IPS DF 6.9 (cell line): ENCODE results near the gene DNAAF8.

Source experiments
- DNase-seq: peaks from one replicate; pipeline ENCODE4 v3.0.0-alpha.2; 2013; ENCODE audit warnings: low read depth, low spot score
- H3K27ac ChIP-seq: one replicate; pipeline ENCODE4 v1.5.1; 2013; ENCODE audit warnings: low read length, control low read depth
- H3K27me3 ChIP-seq: 2 replicates; pipeline ENCODE4 v1.6.1; 2013; ENCODE audit warnings: mild to moderate bottlenecking, low read length; ENCODE audit not compliant: control insufficient read depth, insufficient read depth
- H3K36me3 ChIP-seq: 2 replicates; pipeline ENCODE4 v1.6.1; 2013; ENCODE audit warnings: low read length; ENCODE audit not compliant: control insufficient read depth, insufficient read depth
- H3K4me1 ChIP-seq: 2 replicates; pipeline ENCODE4 v1.6.1; 2013; ENCODE audit warnings: low read length; ENCODE audit not compliant: control insufficient read depth, insufficient read depth
- H3K4me3 ChIP-seq: 2 replicates; pipeline ENCODE4 v1.5.1; 2013; ENCODE audit warnings: mild to moderate bottlenecking, low read length
- H3K9me3 ChIP-seq: 2 replicates; pipeline ENCODE4 v1.6.1; 2013; ENCODE audit warnings: low read length, inconsistent platforms; ENCODE audit not compliant: control insufficient read depth, insufficient read depth
- WGBS: extraction: QIAGEN DNeasy Blood & Tissue Kit; methylation state at CpG from one replicate; pipeline ENCODE4 v1.1.7; 2013; ENCODE audit warnings: mixed read lengths, missing lambda C conversion rate; ENCODE audit not compliant: insufficient read length, insufficient coverage; 5-methylcytosine and 5-hydroxymethylcytosine counted together

DNAAF8 gene

DNA sequence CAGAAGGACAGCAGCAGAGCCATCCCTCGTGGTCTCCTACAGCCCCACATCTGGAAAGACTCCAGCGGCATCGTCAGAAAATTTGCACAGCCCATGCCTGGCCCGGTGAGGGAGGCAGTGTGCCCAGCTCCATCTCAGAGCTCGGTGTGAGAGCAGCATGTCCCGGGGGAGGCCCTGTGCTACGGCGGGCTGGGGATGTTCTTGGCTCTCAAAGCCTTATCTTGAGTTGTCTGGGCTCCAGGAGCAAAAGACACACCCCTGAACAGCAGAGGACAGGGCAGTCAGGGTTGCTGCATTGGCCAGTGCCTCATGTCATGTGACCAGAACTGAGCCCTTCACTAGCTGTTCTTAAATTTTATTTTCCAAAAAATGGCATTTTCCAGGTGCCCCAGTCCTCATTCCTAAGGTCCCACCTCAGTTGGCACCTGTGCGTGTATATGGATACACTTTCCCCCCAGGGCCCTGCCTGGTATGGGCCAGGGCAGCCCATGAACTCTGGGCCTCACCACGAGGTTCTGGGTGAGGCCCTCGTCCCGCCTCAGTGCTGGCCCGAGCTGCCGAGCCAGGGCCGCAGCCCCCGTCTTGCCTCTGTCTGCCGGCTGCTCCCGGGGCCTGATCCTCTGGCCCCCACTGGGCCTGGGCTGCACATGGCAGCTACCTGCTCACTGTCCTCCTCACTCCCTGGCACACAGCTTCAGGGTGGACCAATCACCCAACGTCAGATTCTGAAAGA, 38.0 kb upstream of the DNAAF8 start:
- no peaks in the 10 kb centered on the region; the same call in 1 of the 2 replicates for H3K4me1 ChIP-seq
- peaks cover 30% of the 10 kb centered on the region for H3K36me3 ChIP-seq
- no peak overlapping the region for H3K27ac ChIP-seq
- DNase-seq: no peak
- H3K27me3 ChIP-seq: no peaks in the 10 kb centered on the region
- H3K9me3 ChIP-seq: no peaks in the 10 kb centered on the region
- no CpG with 5 or more reads among the region's 19 CpGs for WGBS
- H3K4me3 ChIP-seq: no peak overlapping the region

DNA sequence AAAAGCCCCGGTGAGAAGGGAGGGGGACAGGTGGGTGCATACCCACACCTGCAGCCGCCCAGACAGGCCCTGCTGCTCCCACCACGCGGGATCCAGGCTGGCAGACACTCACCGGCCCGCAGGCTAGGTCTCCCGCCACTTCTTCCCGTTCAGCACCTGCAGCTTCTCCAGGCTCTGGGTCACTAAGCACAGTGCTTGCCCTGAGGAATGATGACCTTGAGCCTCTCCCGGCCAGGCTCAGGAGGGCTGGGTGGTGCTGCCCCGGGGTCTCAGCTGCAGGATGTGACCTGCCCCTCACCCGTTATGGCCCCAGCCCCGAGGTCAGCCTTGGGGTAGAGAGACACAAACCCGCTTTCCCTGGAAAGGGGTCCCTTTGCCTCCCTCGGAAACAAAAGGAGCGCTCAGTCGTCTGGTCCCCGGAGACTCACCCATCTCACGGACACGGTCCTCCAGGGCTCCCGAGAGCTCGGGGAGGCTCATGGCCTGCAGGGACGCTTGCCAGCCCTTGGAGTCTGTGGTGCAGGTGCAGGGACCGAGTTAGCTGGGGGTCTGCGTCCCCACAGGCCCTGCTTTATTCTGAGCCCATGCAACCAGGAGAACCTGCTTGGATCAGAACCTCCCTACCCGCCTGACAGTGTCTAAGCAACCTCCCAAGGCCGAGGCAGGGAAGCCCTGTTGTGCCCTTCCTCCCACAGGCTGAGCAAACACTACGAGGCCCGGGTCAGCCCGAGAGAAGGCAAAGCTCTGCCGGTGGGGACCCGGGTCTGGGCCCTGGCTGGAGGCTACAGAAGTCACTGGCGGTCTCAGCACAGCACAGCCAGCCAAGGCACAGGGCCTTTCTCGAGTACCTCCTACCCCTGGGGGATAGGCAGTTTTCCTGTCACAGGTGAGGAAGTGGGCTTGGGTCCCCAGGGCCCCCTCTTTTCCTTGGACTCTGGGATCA, 37.2 kb upstream of the DNAAF8 start:
- no peaks in the 10 kb centered on the region for H3K9me3 ChIP-seq
- H3K27me3 ChIP-seq: no peaks in the 10 kb centered on the region
- H3K36me3 ChIP-seq: peaks cover 34% of the 10 kb centered on the region
- no peak overlapping the region for H3K4me3 ChIP-seq
- no CpG with 5 or more reads among the region's 33 CpGs for WGBS
- H3K27ac ChIP-seq: no peak overlapping the region
- DNase-seq: no peak
- no peaks in the 10 kb centered on the region; the same call in 1 of the 2 replicates for H3K4me1 ChIP-seq

DNA sequence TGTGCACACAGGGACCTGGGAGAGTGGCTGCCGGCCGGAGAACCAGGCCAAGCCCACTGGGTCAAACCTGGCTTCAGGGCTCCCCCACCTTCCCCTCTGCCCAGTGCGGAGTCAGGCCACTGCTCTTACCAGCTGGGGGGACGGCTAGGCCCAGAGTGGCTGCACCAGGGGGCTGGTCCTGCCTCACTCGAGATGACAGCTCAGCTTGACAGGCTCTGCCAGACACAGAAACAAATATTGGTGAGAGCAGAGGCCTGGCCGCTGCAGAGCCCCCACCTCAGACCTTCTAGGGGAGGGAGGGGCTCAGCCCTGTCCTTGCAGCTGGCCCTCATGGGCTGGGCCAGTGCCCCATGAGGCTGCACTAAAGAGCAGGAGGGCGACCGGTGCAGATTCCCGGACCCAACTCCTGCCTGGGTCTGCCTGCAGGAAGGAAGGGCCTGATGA, 36.5 kb upstream of the DNAAF8 start:
- WGBS: no CpG with 5 or more reads among the region's 9 CpGs
- peaks cover 37% of the 10 kb centered on the region for H3K36me3 ChIP-seq
- no peaks in the 10 kb centered on the region; the same call in 1 of the 2 replicates for H3K4me1 ChIP-seq
- H3K27me3 ChIP-seq: no peaks in the 10 kb centered on the region
- no peak for DNase-seq
- no peak overlapping the region for H3K27ac ChIP-seq
- no peaks in the 10 kb centered on the region for H3K9me3 ChIP-seq
- no peak overlapping the region for H3K4me3 ChIP-seq

DNA sequence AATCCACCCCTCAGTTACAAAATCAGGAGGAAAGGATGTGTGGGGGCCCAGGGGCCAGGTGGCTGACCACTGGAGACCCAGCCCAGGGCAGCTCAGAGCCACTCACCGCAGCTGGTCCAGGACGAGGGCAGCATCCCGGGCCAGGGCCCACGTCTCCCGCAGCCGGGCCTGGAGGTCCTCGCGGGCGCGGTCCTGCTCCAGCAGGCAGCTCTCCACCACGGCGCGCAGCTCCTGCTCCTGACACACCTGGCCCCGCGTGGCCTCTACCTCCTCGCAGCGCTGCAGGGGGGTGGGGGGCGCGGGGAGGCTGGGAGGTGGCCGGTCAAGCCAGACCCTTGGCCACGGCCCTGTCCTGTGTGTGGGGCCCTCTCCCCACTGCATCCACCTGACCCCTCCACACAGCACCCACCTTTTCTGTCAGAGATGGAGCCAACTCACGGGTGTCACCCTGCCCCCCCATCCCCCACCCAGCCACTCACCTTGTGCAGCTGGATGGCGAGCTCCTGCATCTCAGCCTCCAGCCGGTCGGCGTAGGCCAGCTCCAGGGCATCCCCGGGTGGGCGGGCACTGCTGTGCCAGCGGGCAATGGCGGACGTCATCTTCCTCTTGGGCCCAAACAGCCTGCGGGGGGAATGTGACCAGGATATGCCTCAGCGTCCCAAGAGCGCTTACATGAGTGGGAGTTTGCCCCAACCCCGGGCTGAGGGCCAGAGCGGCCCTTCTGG, 35.9 kb upstream of the DNAAF8 start:
- H3K4me1 ChIP-seq: no peaks in the 10 kb centered on the region; the same call in 1 of the 2 replicates
- H3K36me3 ChIP-seq: peaks cover 37% of the 10 kb centered on the region
- H3K27ac ChIP-seq: no peak overlapping the region
- DNase-seq: no peak
- H3K9me3 ChIP-seq: no peaks in the 10 kb centered on the region
- H3K4me3 ChIP-seq: no peak overlapping the region
- H3K27me3 ChIP-seq: no peaks in the 10 kb centered on the region
- no CpG with 5 or more reads among the region's 36 CpGs for WGBS

DNA sequence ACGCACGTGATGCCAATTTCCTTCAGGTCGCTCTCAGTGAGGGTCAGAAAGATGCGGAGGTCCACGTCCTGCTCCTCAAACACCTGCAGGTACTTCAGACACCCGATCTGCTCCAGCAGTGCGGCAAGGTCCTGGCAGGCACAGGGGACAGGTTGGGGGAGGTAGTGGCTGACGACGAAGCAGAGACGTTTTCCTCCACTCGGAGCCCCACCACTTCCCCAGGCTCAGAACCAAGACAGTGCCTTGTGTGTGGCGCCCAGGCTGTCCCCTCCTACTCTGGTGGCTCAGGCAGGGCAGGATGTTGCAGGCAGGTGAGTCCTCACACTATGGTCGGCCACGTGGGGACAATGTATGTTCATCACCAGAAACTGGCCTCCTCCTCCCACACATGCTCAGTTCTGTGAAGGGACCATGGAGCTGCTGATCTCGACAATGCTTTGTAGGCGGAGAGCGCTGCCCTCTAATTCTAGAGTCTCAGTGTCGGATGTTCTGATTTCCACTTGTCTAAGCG, 35.2 kb upstream of the DNAAF8 start:
- Histone ChIP-seq H3K27ac (no peak overlapping the region), H3K9me3 (no peaks in the 10 kb centered on the region), H3K4me3 (no peak overlapping the region), H3K36me3 (peaks cover 37% of the 10 kb centered on the region), H3K27me3 (no peaks in the 10 kb centered on the region), H3K4me1 (no peaks in the 10 kb centered on the region; the same call in 1 of the 2 replicates)
- no peak for DNase-seq
- WGBS: no CpG with 5 or more reads among the region's 19 CpGs

DNA sequence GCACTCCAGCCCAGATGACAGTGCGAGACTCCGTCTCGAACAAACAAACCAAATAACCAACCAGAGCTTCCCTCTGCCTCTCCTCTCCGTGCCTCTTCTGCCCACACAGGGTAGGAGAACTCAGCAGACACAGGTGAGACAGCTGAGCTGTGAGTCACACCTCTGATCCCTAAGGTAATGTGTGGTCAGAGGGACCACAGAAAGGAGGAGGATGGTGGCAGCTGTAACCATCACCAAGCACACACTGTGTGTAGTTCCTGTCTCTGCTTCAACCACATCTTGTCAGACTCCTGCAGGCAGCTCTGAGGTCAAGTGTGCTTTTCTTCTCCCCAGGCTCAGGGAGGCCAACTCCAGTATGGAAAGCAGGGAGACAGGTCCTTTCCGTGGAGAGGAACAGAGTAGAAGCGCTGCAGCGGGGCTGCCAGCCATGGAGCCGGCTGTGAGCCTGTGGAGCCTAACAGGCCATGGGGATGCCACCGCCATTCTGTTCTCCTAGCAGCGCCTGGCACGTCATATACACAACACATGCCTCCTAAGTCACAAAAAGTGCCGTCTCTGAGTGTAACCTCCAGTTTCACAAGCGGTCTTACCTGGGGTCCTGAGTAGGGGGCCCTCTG, 33.8 kb upstream of the DNAAF8 start:
- no CpG with 5 or more reads among the region's 13 CpGs for WGBS
- H3K4me1 ChIP-seq: no peaks in the 10 kb centered on the region; the same call in 1 of the 2 replicates
- no peaks in the 10 kb centered on the region for H3K9me3 ChIP-seq
- no peak overlapping the region for H3K27ac ChIP-seq
- H3K36me3 ChIP-seq: peaks cover 36% of the 10 kb centered on the region
- H3K27me3 ChIP-seq: no peaks in the 10 kb centered on the region
- no peak overlapping the region for H3K4me3 ChIP-seq
- no peak for DNase-seq

DNA sequence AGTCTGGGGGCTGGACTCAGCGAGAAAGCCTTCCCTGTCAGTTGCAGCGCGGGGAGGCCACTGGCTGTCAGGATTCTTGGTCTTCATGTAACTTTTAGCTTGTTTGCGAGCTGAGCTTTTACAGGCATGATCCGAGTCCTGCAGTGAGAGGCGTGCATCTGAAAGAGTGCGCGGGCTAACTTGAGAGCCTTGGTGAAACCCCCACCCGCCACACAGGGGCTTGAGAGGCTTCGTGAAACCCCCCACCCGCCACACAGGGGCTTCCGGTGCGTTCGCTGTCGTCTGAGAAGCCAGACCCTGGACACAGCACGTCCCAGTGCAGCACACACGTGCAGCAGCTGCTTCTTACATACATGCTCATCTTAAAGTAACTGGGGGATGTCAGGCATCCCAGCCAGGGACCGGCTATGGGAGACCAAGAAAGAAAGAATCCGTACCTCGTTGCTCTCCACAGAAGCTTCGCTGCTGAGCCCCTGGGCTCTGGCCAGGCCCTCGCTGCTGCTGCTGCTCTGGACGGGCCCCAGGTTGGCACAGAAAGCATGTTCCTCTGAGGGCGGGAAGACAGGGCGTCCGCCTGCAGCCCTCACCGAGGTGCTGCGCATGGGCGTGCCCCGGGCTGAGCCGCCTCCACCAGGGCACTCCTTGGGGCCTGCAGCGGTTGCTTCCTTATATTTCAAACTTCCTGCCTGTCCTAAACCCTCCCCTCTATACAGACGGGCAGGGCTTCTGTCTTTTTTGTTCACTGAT, 33.2 kb upstream of the DNAAF8 start:
- no peaks in the 10 kb centered on the region; the same call in 1 of the 2 replicates for H3K4me1 ChIP-seq
- peaks cover 31% of the 10 kb centered on the region for H3K36me3 ChIP-seq
- no peaks in the 10 kb centered on the region for H3K9me3 ChIP-seq
- no peak for DNase-seq
- H3K4me3 ChIP-seq: no peak overlapping the region; the same call in 1 of the 2 replicates
- WGBS: no CpG with 5 or more reads among the region's 33 CpGs
- H3K27ac ChIP-seq: no peak overlapping the region
- H3K27me3 ChIP-seq: no peaks in the 10 kb centered on the region

DNA sequence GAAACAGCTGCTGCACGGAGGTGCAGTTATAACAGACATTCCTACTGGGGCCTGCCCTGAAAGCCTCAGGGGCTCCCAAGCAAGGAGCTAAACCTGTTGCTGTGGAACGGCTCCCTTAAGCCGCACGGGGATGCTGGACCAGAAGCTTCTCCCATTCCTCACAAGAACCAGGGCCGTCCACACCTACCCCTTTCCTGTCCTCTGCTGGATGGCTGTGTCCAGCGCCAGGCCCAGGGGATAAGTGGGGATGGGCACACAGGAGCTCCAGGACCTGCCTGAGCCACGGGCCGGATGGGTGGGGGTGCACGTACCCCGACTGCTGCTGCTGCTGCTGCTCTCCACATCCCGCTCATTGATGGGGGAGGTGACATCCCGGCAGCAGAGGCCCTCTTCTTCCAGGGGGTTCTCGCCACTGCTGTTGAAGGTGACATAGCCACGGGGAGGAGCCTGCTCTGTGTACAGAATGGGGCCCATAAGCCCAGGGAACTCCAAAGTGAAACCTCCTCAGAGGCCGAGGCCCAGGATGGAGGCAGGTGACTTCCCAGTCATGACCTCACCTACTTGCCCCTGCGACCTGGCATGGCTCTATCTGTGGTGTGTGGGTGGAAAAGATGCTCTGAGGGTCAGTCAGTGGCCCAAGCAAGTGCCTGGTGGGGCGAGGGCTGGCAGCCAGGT, 32.4 kb upstream of the DNAAF8 start:
- WGBS: no CpG with 5 or more reads among the region's 17 CpGs
- Histone ChIP-seq H3K9me3 (no peaks in the 10 kb centered on the region), H3K27me3 (no peaks in the 10 kb centered on the region), H3K27ac (no peak overlapping the region), H3K4me3 (no peak overlapping the region), H3K4me1 (no peaks in the 10 kb centered on the region; the same call in 1 of the 2 replicates), H3K36me3 (peaks cover 30% of the 10 kb centered on the region)
- no peak for DNase-seq

DNA sequence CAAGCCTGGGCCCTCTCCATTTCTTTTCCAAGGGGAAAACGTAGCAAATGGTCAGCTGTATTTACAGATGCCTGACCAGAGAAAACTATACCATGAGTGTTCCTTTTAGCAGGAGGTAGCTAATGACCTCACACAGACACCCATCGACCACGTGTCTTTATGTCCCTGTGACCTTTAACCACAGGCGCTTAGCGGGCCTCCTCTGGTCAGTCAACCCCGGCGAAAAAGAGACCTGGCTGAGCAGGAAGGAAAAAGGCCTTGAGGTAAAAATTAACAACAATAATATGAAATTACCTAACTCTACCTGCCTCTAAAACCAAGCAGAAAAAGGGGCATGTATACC, 31.9 kb upstream of the DNAAF8 start:
- WGBS: no CpG with 5 or more reads among the region's 7 CpGs
- H3K4me3 ChIP-seq: no peak overlapping the region
- H3K27me3 ChIP-seq: no peaks in the 10 kb centered on the region
- H3K27ac ChIP-seq: no peak overlapping the region
- no peaks in the 10 kb centered on the region for H3K4me1 ChIP-seq
- H3K36me3 ChIP-seq: peaks cover 30% of the 10 kb centered on the region
- DNase-seq: no peak
- no peaks in the 10 kb centered on the region for H3K9me3 ChIP-seq
